GM21737 (cell line): ENCODE results near the gene TTC33.
"Not testable (repeated sequence)": the region's sequence is repeated elsewhere in the genome, so short reads cannot be mapped to it uniquely, and the experiment has no call there.

Experiments
- ATAC-seq: cut with Tn5 transposase; IDR thresholded peaks from one replicate; pipeline ENCODE4 v1.9.1; 2021; ENCODE audit warnings: mild to moderate bottlenecking, moderate library complexity; ENCODE audit not compliant: unreplicated experiment

Gene TTC33

GRCh38 chr5:40575921-40576320 is 179.8 kb downstream of the TTC33 start:
- ATAC-seq, result no peak

GRCh38 chr5:40575411-40575810 is 180.3 kb downstream of the TTC33 start:
- ATAC-seq, result no peak

- no peak for ATAC-seq
Measured at GRCh38 chr5:40572937-40573336, 182.8 kb downstream of the TTC33 start.

GRCh38 chr5:40572391-40572790 is 183.4 kb downstream of the TTC33 start:
- no peak for ATAC-seq

GRCh38 chr5:40571729-40572128 is 184.0 kb downstream of the TTC33 start:
- ATAC-seq, result no peak

GRCh38 chr5:40570408-40571129 is 185.2 kb downstream of the TTC33 start:
- peak; percentile 75 for ATAC-seq

- no peak for ATAC-seq
Measured at GRCh38 chr5:40569546-40570270, 186.1 kb downstream of the TTC33 start.

GRCh38 chr5:40568548-40568947 is 187.2 kb downstream of the TTC33 start:
- ATAC-seq, result no peak

GRCh38 chr5:40563173-40563572 is 192.6 kb downstream of the TTC33 start:
- ATAC-seq, result not testable (repeated sequence)

GRCh38 chr5:40560474-40561110 is 195.2 kb downstream of the TTC33 start:
- no peak for ATAC-seq

- no peak for ATAC-seq
Measured at GRCh38 chr5:40559306-40559705, 196.5 kb downstream of the TTC33 start.

GRCh38 chr5:40557501-40557900 is 198.3 kb downstream of the TTC33 start:
- ATAC-seq, result no peak

- ATAC-seq, result no peak
Measured at GRCh38 chr5:40556811-40557210, 198.9 kb downstream of the TTC33 start.

- no peak for ATAC-seq
Measured at GRCh38 chr5:40555886-40556285, 199.9 kb downstream of the TTC33 start.

- ATAC-seq, result no peak
Measured at GRCh38 chr5:40554813-40555212, 200.9 kb downstream of the TTC33 start.

GRCh38 chr5:40554054-40554453 is 201.7 kb downstream of the TTC33 start:
- ATAC-seq, result no peak

- ATAC-seq, result no peak
Measured at GRCh38 chr5:40552981-40553380, 202.8 kb downstream of the TTC33 start.

- ATAC-seq, result no peak
Measured at GRCh38 chr5:40551496-40552491, 204.0 kb downstream of the TTC33 start.

- ATAC-seq, result no peak
Measured at GRCh38 chr5:40550481-40550880, 205.3 kb downstream of the TTC33 start.

- ATAC-seq, result no peak
Measured at GRCh38 chr5:40549616-40550015, 206.1 kb downstream of the TTC33 start.
